HG02970 (cell line): ENCODE measurements around the gene FRS2.
A peak's percentile ranks its signal among the peaks of the same experiment; 100 is the strongest.

Experiments
- ATAC-seq: cut with Tn5 transposase; IDR thresholded peaks from one replicate; pipeline ENCODE4 v1.9.1; 2021; ENCODE audit warnings: mild to moderate bottlenecking, moderate library complexity, moderate number of reproducible peaks; ENCODE audit not compliant: unreplicated experiment, low FRiP score

Gene FRS2

DNA sequence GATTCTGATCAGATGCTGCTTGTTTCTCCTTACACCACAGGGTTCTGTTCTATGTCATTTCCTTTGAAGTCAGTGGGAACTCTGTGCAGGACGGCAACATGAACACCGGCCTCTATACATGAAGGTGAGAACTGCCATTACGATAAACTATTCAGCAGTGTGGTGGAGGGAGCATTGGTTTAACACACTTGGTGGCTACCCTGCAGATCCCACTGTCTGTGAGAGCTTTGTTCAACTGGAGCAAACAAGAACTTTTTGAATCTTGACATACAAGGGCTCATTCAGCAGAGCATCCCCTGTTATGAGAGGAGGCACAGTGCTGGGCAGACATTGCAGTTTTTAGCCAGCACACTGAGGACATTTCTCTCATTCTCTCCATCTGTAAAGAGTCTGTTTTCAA is 10.7 kb upstream of the FRS2 start:
- ATAC-seq, result no peak

DNA sequence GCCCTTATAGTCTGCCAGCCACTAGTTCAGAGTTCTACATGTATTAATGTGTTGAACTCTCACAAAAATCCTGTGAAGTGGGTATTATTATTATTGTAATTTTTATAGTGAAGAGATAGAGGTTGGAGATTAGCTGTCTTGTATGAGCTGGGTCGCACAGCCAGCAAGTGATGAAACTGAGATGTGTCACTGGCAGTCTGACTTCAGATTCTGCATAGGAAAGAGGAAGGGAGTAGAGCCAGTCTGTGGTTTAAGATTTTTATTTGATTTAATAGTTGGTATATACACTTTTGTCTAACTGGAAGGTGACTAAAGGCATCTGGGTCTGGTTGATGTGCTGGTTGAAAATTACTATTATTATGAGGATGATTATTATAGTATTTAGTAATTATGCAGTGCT is 5.8 kb upstream of the FRS2 start:
- no peak for ATAC-seq

DNA sequence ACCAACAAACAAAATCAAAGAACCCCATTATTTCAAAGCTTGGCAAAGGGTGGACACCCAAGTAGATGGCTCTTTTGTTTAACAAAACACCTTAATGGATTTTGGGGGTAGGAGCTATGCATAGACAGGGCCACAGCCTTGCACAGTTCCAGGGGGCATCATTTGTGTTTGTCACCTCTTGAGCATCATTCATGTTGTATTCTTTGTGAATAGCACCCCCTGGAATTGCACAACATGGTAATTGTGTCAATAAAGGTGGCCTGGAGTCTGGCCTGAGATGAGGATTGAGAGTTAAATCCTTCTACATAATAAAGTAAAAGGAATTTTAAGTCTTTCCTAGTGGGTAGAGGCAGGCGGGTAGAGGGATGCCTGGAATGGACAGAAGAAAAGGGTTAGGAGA is 3.3 kb upstream of the FRS2 start:
- no peak for ATAC-seq

DNA sequence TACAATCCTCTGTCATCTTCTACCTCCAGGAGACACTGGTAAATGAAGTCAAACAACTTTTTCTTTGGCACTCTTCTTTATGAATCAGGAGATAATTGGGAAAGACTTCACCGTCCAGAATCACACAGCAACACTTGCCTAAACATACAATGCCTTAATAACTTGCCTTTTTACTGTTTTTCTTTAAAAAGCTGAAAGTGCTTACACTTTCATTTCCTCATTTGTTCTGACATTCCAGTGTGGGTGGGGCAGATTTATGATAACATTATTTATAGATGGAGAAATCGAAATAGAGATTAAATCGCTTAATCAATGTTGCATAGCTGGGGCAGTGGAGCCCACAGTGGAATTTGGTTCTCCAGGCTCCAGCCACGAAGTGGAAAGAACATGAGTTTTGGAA is 2.8 kb upstream of the FRS2 start:
- ATAC-seq, result no peak

DNA sequence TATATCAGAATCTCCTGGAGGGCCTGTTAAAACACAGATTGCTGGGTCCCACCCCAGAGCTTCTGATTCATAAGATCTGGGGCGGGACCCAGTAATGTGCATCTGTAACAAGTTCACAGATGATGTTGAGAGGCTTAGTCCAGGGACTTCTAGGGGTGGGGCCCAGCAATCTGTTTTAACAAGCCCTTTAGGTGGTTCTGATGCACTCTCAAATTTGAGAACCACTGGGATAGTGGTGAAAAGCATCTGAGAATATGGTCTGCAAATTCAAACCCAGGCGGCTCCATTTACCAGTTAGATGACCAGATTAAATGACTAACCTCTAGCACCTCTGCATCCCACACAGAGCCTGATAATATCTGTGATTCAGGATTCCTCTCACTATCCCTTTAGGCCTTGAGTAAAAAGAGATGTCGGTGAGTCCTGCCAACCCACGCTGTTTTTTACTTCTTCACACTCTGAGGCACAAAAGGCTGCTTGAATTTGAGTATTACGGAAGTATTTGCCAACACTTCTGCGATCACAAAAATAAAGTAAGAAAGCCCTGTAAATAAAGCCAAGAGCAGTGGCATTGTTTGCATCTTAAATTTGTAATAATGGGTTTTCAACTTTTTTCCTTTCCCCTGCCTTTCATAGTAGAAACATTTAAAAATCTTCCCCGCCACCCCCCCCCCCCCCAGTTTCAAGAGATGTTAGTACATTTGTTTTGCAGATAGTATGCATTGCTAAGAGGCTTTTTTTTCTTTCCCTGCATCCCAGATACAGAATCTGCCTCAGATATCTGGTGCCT is 1.8 kb upstream of the FRS2 start:
- no peak for ATAC-seq

DNA sequence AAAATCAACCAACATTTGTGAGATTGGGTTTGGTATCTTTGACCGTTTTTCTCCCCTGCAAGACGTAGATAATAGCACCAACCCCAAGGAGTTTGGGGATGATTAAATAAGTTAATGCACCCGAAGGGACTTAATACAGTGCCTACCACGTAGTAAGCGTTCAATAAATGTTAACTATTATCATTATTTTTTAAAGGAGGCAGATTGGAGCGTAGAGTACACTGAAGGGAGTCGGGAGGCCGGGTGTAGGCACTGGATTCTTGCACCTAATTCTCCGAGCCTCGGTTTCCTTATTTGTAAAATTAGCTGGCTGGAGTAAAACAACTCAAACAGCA is 367 bp upstream of the FRS2 start:
- ATAC-seq, result peak; percentile 3

DNA sequence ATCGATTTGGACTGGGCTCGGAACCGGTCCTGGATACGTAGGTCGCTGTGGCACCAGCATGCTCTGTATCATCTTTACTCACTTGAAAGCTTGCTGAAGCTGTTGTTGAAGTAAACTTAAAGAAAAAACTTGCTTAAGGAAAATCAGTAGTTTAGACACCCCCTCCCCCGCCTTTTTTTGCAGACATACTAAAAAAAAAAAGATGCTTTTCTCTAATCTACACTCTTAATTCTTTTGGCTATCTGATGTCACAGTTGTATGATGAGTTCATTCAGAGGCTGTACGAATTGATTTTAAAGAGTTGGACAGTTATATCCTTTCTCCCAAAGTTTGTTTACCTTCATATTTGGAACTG is 865 bp downstream of the FRS2 start:
- ATAC-seq, result no peak

DNA sequence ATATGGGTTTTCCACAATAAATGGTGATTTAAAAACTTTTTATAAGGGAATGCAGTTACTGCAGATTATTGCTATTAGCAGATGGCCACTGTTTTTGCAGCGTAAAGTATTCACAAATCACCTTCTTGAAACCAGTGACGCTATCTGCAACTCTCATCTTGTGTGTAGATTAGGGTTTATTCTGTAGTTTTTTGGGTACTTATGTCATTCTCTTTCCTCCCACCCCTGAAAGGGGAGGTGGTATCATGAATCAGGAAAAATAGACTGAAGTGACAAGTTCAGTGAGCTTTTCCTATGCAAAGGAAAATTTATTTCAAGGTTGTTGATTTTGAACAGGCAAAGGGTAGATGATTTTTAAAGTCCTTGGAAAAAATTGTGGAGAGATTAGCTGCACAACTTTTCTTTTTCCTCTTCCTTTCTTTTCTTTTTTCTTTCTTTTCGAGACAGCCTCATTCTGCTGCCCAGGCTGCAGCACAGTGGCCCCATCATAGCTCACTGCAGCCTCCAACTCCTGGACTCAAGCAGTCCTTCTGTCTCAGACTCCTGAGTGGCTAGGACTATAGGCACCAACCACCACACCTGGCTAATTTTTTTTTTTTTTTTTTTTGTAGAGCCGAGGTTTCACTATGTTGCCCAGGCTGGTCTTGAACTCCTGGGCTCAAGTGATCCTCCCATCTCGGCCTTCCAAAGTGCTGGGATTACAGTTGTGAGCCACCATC is 1.6 kb downstream of the FRS2 start:
- no peak for ATAC-seq

DNA sequence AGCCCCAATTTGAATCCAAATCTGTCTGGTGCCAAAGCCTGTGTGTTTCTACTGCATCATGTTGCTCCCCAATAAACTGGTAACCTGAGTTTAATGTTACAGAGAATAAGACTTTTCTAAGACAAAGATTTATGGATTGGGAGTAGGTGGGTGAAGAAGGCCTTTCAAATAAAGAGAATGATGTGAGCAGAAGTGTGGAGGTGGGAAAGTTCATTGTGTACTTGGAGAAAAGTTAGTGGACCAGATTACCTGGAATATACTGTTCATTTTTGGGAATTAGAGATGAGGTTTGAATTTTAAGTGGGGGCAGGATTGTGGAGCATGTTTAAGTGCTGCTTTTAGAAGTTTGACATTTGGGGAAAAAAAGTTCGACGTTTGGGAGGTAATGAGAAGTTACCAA is 3.1 kb downstream of the FRS2 start:
- ATAC-seq, result no peak

DNA sequence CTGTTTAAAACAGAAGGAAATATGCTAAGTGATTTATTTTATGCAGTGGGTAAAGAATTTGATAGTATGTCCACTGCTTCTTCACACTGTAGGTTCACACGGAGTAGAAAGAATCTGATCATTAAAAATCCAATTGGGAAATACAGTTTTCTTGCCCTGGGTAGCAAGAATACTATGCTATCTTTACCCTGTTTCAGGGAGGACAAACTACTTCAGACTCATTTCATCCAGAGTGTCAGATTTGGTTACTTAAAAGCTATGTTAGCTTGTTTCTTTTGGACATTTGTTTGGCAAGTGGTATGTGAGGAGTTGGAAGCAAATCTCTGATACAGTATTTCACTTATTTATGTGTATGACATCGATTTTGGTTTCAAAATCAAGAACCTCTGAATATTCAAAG is 4.3 kb downstream of the FRS2 start:
- ATAC-seq, result no peak

DNA sequence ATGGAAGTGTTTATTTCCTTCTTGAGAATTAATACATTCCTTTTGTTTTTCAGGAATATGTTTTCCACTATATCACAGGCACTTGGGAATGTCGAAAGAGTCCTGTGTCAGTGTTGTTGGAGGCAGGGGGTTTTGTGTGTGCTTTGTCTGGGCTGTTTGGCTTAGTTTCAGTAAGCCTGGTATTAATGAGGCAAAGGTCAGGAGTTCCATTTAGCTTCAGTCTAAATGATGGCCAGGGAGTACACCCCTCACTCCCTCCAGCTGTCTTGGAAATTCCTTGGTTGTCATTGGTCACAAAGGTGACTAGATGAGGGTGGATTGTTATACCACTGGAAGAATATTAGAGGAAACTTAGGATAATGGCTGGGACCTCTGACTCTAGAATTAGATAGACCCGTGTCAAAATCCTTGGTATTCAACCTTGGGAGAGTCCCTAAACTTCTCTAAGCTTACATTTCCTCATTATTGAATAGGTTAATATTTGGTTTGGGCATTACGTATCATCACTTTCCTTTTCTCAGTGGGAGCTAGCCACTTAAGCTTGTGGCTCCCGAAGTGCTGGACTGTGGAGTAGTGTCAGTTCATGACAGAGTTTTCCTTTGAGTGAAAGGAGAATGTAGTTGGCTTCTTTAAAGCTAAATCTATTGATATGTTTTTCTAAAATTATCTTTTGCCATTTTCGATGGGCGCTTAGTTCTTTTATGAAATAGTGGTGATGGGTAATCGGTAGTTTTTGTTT is 5.2 kb downstream of the FRS2 start:
- ATAC-seq, result no peak

DNA sequence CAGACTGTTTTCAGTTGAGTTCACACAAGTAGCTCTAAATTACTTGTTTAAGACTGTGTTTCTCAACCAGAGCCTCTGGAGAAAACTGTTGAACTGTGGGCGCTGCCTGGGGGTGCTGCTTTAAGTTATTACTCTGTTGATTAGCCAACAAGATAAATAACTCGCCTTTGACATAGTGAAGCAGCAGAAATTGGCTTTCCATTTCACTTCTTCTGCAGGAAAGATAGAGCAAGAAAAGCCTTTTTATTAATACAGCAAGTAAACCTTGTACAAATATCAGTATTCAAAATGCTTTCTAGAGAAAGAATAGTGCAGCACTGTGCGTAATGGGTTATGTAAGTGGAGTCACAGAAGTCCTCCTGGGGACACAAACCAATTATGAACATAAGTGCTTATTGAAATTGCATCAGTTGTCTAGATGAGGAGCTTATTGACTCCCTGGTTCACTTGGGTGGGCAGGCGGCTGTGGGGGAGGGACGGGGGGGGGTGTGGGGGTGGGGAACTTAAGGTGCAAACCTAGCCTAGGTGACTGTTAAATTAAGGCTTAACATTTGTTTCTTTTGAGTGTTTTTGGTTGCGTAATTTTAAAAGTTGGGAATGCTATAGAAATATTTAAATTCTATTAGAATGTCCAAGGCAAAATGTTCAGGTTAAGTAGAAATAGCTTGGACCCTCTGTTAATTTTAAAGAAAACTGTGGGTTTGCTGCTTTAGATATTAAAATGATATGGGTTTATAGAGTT is 6.3 kb downstream of the FRS2 start:
- ATAC-seq, result no peak

DNA sequence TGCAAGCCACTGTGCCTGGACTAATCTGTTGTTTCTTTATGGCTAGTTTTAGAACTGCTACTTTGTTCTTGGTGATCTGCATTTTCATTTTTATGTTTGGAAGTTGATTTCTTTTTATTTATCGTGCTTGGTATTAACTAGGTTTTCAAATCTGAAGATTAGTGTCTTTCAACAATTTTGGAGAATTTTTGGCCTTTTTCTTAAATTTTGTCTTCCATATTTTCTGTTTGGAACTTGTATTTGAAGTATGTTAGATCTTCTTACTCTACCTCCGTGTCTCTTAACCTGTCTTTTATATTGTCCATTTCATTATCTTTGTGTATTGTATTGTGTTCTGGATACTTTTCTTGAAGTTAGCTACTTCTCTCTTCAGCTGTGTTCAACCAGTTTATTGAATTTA is 9.5 kb downstream of the FRS2 start:
- ATAC-seq, result no peak

DNA sequence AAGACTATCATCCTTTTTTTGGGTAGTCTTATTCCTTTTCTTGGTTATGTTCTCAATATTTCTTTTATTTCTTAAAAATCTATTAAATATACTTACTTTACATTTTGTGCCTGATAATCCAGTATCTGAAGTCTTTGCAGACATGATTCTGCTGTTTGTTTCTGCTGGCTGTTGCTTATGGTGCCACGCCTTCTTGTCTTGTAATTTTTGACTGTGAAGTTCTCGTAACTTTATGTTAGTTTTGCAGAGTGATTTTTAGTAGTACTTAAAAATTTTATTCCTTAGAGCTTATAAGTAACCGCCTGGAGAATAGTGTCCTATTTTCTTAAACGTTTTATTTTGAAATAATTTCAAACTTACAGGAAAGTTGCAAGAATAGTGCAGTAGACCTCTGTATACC is 10.5 kb downstream of the FRS2 start:
- ATAC-seq, result no peak

DNA sequence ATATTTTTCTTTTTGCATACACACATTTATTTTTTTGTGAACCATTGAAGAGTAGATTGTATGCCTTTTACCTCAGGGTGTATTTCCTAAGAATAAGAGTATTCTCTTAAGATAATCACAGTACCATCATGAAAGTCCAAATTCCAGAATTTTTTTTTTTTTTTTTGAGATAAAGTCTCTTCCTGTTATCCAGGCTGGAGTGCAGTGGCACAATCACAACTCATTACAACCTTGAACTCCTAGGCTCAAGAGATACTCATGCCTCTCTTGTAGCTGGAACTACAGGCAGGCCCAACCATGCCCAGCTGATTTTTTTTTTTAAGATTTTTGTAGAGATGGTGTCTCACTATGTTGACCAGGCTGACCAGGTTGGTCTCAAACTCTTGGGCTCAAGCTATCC is 10.9 kb downstream of the FRS2 start:
- ATAC-seq, result no peak

DNA sequence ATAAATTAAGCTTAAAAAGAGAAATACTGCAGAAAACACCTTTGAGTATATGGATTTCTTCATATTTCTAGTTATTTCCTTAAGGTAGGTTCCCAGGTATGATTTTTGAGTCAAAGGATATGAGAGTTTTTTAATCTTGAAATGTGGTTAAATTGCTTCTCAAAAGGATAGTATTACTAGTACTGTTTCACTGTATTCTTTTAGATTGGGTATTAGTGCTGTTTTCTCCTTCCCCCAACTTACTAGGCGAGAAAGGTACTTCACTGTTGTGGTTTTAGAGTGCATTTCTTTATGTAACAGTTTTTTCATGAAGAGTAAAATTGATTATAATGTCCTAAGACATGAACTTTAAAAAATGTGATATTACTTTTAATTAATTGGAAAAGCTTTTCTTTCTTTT is 13.5 kb downstream of the FRS2 start:
- ATAC-seq, result no peak

DNA sequence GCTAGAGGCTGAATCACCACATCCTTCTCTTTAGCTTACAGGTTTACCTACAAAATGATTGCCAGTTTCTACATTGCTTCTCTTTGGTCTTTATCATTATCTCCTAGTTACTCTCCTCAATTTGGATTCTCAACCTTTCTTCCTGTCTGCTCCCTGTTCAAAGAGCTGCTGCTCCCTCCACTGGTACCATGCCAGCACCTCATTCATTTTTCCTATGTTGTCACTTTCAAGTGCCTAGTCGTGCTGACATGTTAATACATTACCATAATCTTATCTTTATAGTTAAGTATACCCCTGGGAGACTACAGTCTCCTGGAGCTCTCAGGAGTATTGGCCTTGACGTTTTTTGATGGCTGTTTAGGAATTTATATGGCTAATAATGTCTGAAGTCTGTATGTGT is 14.2 kb downstream of the FRS2 start:
- ATAC-seq, result no peak

DNA sequence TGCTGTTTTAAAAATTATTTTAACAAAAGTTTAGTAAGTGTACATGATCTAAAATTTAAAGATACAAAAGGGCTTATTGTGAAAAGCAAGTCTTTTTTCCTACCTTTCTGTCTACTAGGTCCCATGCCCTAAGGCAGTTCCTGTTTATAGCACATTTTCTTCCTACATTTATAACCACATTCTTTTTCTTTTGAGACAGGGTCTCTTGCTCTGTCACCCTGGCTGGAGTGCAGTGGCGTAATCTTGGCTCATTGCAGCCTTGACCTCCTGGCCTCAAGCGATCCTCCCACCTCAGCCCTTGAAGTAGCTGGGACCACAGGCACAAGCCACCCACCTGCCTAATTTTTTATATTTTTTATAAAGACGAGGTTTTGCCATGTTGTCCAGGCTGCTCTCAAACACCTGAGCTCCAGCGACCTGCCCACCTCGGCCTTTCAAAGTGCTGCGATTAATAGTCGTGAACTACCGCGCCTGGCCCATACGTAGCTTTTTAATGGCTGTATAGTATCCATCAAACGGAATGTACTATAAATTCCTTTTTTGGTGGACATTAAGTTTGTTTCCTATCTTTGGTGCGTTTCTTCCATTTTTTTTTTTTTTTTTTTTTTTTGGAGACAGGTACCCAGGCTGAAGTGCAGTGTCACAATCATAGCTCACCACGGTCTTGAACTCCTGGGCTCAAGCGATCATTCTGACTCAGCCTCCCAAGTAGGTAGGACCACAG is 20.9 kb downstream of the FRS2 start:
- ATAC-seq, result no peak

DNA sequence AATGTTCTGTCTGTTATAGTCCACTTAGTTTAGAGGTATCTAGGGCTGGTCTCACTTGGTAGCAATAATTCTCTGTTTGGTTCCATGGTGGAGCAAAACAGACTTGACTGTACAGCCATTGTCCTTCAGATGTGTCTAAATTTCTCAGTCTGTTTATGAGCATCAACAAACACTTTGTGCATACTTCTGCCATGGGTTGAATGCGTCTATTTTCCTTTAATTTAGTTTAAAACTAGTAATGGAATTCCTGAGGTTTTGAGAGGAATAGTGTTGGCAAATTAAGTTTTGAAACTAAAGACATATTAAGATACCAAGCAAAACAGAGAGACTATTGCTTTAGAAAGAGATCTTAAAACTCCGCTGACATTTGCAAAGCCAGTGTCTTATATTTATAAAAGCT is 22.6 kb downstream of the FRS2 start:
- ATAC-seq, result no peak

DNA sequence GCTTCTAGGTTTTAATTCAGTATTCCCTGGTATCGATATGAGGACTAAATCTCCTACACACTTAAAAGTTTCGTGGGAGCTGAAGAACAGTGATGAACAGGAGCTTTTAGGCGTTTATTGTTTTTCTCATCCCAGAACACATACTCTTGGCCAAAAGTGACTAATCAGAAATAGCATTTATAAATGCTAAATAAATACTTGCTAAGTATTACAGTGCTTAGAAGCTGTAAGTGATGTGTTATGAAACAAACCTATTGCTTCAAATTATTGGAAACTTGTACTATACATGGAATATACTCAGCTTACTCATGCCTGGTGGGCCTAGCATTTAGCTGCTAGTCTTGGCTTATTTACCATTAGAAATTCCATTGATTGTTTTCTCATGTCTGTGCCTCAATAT is 24.9 kb downstream of the FRS2 start:
- ATAC-seq, result no peak
